NB4 (cell line): ENCODE data around the gene NRG3.

Experiments used
- DNase-seq: peaks from one replicate; pipeline ENCODE4 v3.0.0; 2010; ENCODE audit warnings: low read depth
- H3K4me3 ChIP-seq: one replicate; pipeline ENCODE4 v1.5.1; 2011; ENCODE audit warnings: mild to moderate bottlenecking, low read depth, low read length, moderate library complexity
- MYC ChIP-seq: IDR thresholded peaks from 2 replicates; pipeline ENCODE4 v1.6.1; 2011; ENCODE audit warnings: low read depth, low read length
- POLR2A ChIP-seq: IDR thresholded peaks from 2 replicates; pipeline ENCODE4 v1.6.1; 2011; ENCODE audit warnings: mild to moderate bottlenecking; ENCODE audit not compliant: insufficient read length; ENCODE audit errors: extremely low read depth
- TF ChIP-seq, protein P1 (sequence below): IDR thresholded peaks from one replicate; pipeline ENCODE4 v1.5.1; 2012; ENCODE audit warnings: low read depth, low read length
- TF ChIP-seq, protein P2 (sequence below): IDR thresholded peaks from 2 replicates; pipeline ENCODE4 v1.6.1; 2011; ENCODE audit warnings: low read depth, low read length

Gene NRG3

DNA sequence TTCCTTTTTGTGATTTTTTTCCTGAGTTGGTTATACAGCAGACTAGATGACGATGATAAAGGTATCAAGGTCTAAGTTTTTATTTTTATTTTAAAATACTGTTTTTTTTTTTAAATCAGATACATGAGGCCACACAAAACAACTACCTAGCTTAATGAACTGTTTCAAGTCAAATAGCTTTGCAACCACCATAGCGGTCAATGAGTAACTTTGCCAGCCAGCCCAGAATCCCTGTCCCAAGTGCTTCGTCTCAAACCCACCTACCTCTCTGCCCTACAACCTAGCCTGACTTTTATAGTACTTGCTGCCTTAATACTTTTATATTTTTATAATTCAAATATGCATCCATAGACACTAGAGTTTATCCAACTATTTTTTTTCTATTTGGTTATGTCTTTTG lies 676.5 kb downstream of the NRG3 start:
- no peak for DNase-seq
- TF ChIP-seq, protein P1, sequence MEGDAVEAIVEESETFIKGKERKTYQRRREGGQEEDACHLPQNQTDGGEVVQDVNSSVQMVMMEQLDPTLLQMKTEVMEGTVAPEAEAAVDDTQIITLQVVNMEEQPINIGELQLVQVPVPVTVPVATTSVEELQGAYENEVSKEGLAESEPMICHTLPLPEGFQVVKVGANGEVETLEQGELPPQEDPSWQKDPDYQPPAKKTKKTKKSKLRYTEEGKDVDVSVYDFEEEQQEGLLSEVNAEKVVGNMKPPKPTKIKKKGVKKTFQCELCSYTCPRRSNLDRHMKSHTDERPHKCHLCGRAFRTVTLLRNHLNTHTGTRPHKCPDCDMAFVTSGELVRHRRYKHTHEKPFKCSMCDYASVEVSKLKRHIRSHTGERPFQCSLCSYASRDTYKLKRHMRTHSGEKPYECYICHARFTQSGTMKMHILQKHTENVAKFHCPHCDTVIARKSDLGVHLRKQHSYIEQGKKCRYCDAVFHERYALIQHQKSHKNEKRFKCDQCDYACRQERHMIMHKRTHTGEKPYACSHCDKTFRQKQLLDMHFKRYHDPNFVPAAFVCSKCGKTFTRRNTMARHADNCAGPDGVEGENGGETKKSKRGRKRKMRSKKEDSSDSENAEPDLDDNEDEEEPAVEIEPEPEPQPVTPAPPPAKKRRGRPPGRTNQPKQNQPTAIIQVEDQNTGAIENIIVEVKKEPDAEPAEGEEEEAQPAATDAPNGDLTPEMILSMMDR, result no peak
- TF ChIP-seq, protein P2, sequence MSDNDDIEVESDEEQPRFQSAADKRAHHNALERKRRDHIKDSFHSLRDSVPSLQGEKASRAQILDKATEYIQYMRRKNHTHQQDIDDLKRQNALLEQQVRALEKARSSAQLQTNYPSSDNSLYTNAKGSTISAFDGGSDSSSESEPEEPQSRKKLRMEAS, result no peak
- no peak for TF ChIP-seq POLR2A
- no peak overlapping the region for H3K4me3 ChIP-seq

DNA sequence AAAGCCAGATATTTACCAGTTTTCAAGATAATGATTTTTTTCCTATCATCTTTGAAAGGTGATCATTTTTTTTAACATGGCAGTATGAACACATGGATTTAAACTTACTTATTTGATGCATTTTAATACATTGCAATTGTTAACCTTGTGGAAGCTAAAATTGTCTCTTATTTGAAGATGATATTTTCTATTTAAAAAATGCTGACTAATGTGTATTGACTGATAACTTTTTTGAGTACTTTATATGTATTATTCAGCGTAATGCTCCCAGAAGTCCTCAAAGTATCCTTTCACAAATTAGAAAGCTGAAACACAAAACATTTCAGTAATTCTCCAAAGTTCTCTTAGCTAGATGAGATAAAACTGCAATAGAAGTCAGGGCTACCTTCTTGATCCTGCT lies 677.3 kb downstream of the NRG3 start:
- no peak for DNase-seq
- H3K4me3 ChIP-seq, result no peak overlapping the region
- TF ChIP-seq, protein P1, result no peak
- TF ChIP-seq POLR2A (no peak), MYC (no peak)
- TF ChIP-seq, protein P2, result no peak

DNA sequence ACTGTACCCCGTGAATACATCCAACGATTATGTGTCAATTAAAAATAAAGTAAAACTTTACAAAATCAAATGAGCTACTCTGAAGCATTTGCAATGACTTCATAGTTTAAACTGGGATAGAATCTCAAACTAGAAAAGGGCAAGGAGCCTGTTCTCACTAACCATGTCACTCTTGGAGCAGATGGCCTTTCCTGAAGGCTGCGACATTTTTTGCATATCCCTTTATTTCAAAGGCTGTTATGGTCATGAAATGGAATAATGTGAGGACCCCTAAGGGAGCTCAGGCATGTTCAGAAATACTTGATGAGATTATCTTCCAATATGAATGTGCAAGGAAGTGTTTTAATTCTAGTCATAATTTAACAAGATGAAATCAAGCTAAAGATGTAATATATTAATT lies 679.4 kb downstream of the NRG3 start:
- no peak for DNase-seq
- TF ChIP-seq, protein P2, result no peak
- TF ChIP-seq POLR2A, result no peak
- TF ChIP-seq, protein P1, result no peak
- TF ChIP-seq MYC, result no peak
- H3K4me3 ChIP-seq, result no peak overlapping the region

DNA sequence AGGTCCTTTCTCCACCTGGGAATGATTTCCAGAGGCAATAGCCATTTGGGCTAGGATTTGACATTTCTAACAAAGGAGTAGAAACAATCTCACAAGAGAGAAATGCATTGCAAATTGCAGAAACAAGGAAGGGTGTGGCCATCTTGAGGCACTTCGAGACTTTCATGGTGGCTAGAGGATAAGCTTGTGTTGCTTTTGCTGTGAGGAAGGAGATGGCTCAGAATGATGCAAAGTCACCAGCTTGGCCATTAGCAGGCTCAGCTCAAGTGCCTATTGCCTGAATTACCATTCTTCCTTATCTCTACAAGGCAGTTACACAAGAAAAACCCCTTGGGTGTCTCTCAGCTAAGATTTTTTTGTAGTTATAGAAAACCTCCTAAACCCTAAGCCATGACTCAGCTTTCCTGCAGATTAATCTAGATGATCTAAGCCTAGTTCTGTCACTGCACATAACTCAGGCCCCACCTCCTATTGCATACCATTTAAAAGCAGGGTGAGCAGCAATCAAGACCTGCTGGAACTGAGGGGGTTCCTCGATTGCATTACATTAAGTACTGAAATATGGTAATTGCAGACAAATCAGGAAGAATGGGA lies 683.1 kb downstream of the NRG3 start:
- DNase-seq, result peak; percentile 75
- TF ChIP-seq, protein P1, result no peak
- TF ChIP-seq POLR2A (no peak), MYC (no peak)
- TF ChIP-seq, protein P2, result 0 out of 2 replicates have a peak, but pooled peaks have one; percentile 24
- no peak overlapping the region for H3K4me3 ChIP-seq

DNA sequence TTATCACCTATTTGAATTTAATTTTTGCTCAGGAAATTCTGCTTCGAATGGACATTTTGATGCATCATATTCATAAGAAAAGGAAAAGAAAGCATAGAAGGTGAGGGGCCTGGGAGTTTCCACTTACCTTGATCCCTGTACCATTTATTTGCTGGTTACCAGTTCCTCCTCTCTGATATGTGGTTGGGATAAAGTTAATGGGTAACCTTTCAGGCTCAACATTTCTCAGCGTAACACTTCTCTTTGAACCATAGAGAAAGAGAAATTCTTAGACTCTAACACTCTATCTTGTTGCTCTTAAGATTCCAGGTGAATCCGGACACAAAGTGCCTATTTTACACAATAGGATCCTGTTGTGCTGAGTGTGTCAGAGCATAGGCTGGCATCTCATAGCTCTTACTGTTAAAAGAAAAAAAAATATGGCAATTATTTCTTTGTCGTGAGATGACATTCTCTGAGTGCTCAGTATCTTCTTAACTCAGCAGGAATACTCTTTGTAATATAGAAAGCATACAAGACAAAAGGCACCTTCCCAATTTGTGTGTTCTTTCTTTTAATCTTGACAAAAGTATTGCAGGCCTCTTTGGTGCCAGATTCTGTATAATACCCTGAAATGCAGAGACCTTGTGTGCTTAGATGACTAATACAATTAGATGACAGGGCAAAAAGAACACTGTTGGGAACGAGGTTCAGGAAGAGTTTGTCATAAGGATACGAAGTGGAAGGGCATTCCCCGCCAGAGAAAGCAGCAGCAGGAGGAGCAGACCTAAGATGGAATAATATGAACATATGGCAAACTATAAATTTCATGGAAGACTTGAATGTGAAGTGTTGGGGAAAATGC lies 689.6 kb downstream of the NRG3 start:
- TF ChIP-seq, protein P2, result no peak
- TF ChIP-seq POLR2A, result no peak
- TF ChIP-seq MYC, result no peak
- TF ChIP-seq, protein P1, result no peak
- H3K4me3 ChIP-seq, result no peak overlapping the region
- no peak for DNase-seq
